ENCODE results near the gene SPINK5.

The SPINK5 gene

GRCh38 chr5:148094336-148094735, 30.6 kb downstream of the SPINK5 start:
- DNase-seq (ENCODE audit: low read depth in 2 of 2): no peak

- no peak for DNase-seq (ENCODE audit: low read depth in 2 of 2)
Measured at GRCh38 chr5:148104226-148104625, 40.4 kb downstream of the SPINK5 start.

GRCh38 chr5:148107608-148108007, 43.8 kb downstream of the SPINK5 start:
- DNase-seq (ENCODE audit: low read depth in 2 of 2): no peak

GRCh38 chr5:148113243-148113642, 49.5 kb downstream of the SPINK5 start:
- no peak for DNase-seq (ENCODE audit: low read depth in 2 of 2)

GRCh38 chr5:148120317-148120716, 56.5 kb downstream of the SPINK5 start:
- no peak for DNase-seq (ENCODE audit: low read depth in 2 of 2)

- DNase-seq (ENCODE audit: low read depth in 2 of 2): no peak
Measured at GRCh38 chr5:148125641-148126040, 61.9 kb downstream of the SPINK5 start.

GRCh38 chr5:148135091-148136048, 71.6 kb downstream of the SPINK5 start:
- no peak for DNase-seq (ENCODE audit: low read depth in 2 of 2)

- DNase-seq (ENCODE audit: low read depth in 2 of 2): no peak
Measured at GRCh38 chr5:148140846-148141245, 77.1 kb downstream of the SPINK5 start.

GRCh38 chr5:148141645-148142044, 77.9 kb downstream of the SPINK5 start:
- DNase-seq (ENCODE audit: low read depth in 2 of 2): no peak

GRCh38 chr5:148145916-148146315, 82.1 kb downstream of the SPINK5 start:
- no peak for DNase-seq (ENCODE audit: low read depth in 2 of 2)

- no peak for DNase-seq (ENCODE audit: low read depth in 2 of 2)
Measured at GRCh38 chr5:148146487-148146886, 82.7 kb downstream of the SPINK5 start.

GRCh38 chr5:148147415-148147814, 83.6 kb downstream of the SPINK5 start:
- DNase-seq (ENCODE audit: low read depth in 2 of 2): no peak

GRCh38 chr5:148151872-148152271, 88.1 kb downstream of the SPINK5 start:
- DNase-seq (ENCODE audit: low read depth in 2 of 2): no peak

GRCh38 chr5:148152781-148153180, 89.0 kb downstream of the SPINK5 start:
- no peak for DNase-seq (ENCODE audit: low read depth in 2 of 2)

- DNase-seq (ENCODE audit: low read depth in 2 of 2): no peak
Measured at GRCh38 chr5:148156609-148157008, 92.8 kb downstream of the SPINK5 start.

- DNase-seq (ENCODE audit: low read depth in 2 of 2): no peak
Measured at GRCh38 chr5:148162038-148162437, 98.3 kb downstream of the SPINK5 start.

GRCh38 chr5:148163345-148163744, 99.6 kb downstream of the SPINK5 start:
- no peak for DNase-seq (ENCODE audit: low read depth in 2 of 2)

- no peak for DNase-seq (ENCODE audit: low read depth in 2 of 2)
Measured at GRCh38 chr5:148166550-148167283, 102.9 kb downstream of the SPINK5 start.

- DNase-seq (ENCODE audit: low read depth in 2 of 2): no peak
Measured at GRCh38 chr5:148168246-148168645, 104.5 kb downstream of the SPINK5 start, which contains the start of gene SPINK14. Gene SPINK14, plus strand, starts transcription at chr5:148168546. Its CDS starts 1,187 bp downstream, at chr5:148169733.

GRCh38 chr5:148172377-148172776, 108.6 kb downstream of the SPINK5 start:
- DNase-seq (ENCODE audit: low read depth in 2 of 2): no peak

GRCh38 chr5:148176480-148176879, 112.7 kb downstream of the SPINK5 start:
- no peak for DNase-seq (ENCODE audit: low read depth in 2 of 2)

- no peak for DNase-seq (ENCODE audit: low read depth in 2 of 2)
Measured at GRCh38 chr5:148177207-148177606, 113.4 kb downstream of the SPINK5 start.

All from stimulated activated CD8-positive, alpha-beta memory T cell treated with anti-CD3 and anti-CD28 coated beads, Interleukin-2, amount 100 ng/mL, for 1 hour (primary cell).